Uterus (tissue), 4 donors: ENCODE measurements around the gene DUOX1. TPM values are rescaled to one million over a fixed set of nuclear protein-coding genes. Genes with fewer than 3 reads are reported as not detected.

Experiments
- DNase-seq, 2 donors: peaks; one replicate each; pipeline ENCODE4 v3.0.0-alpha.2; 2019 to 2020
- H3K27ac ChIP-seq, 2 donors: fragments of 200-600 bp; sonication (generic); 1 replicate in 1 of 2; 2 replicates in 1 of 2; pipeline ENCODE4 v1.5.1; 2016 to 2018
- H3K27me3 ChIP-seq, 2 donors: fragments of 200-600 bp; sonication (generic); one replicate each; pipeline ENCODE4 v1.5.1; 2018 to 2019; ENCODE audit warnings: control low read depth in 1 of 2
- H3K36me3 ChIP-seq, 2 donors: fragments of 200-600 bp; sonication (generic); one replicate each; pipeline ENCODE4 v1.5.1; 2019; ENCODE audit warnings: control low read depth in 1 of 2
- H3K4me1 ChIP-seq, 2 donors: fragments of 200-600 bp; sonication (generic); one replicate each; pipeline ENCODE4 v1.5.1; 2018 to 2019; ENCODE audit warnings: control low read depth in 1 of 2
- H3K4me3 ChIP-seq, 2 donors: fragments of 200-600 bp; sonication (generic); 1 replicate in 1 of 2; 2 replicates in 1 of 2; pipeline ENCODE4 v1.5.1; 2018 to 2019; ENCODE audit warnings: mild to moderate bottlenecking in 1 of 2
- H3K9me3 ChIP-seq, 2 donors: fragments of 200-600 bp; sonication (generic); one replicate each; pipeline ENCODE4 v1.5.1; 2019; ENCODE audit warnings: control low read depth in 1 of 2
- CTCF ChIP-seq, 4 experiments: fragments of 200-600 bp in 2 of 4; fragments of 450-650 bp in 2 of 4; sonication (generic) in 2 of 4; IDR thresholded peaks; one replicate each; pipeline ENCODE4 v1.5.1; 2016 to 2019; ENCODE audit warnings: antibody characterized with exemption in 4 of 4, mild to moderate bottlenecking in 2 of 4, moderate library complexity in 1 of 4
- POLR2A ChIP-seq, 2 donors: fragments of 450-650 bp; IDR thresholded peaks; one replicate each; pipeline ENCODE4 v1.6.1; 2016; ENCODE audit warnings: antibody characterized with exemption in 2 of 2, mild to moderate bottlenecking in 1 of 2, moderate library complexity in 1 of 2
- intact Hi-C: fragments of 100-400 bp; cut with DNase I; formaldehyde crosslinking; loops from one replicate; pipeline ENCODE4 v1.15.1; 2023; ENCODE audit warnings: low total_unique reads
- total RNA-seq, 4 donors: library from RNA; depleted of rRNA in 3 of 4; stranded (reverse); fragments of >200 nt in 3 of 4; gene quantifications; one replicate each; pipeline versions ENCODE4 v1.1.0 to v1.2.4, GENCODE V29; 2014 to 2023
- donor health status: DM: yes; HTN: yes; CAD: no.

DUOX1 gene
- total RNA-seq, 4 donors from 2014 or later: 0.24 to 1.3 (median 0.26) TPM; not detected in 1

- Histone ChIP-seq H3K36me3 (no peaks in the 10 kb centered on the region), H3K4me1 (no peaks in the 10 kb centered on the region), H3K27me3 (no peaks in the 10 kb centered on the region), H3K27ac (no peak overlapping the region), H3K4me3 (no peak overlapping the region), H3K9me3 (no peaks in the 10 kb centered on the region)
- DNase-seq: no peak
- intact Hi-C loops: no loop called here
- no peak for TF ChIP-seq POLR2A (IDR thresholded peaks at IDR 0.05)
- no peak for TF ChIP-seq CTCF (IDR thresholded peaks at IDR 0.05)
These were observed 51.9 kb downstream of the DUOX1 start for GRCh38 chr15:45181491-45182285.

- Histone ChIP-seq H3K4me3 (no peak overlapping the region), H3K27ac (no peak overlapping the region), H3K9me3 (no peaks in the 10 kb centered on the region), H3K4me1 (no peaks in the 10 kb centered on the region), H3K36me3 (no peaks in the 10 kb centered on the region), H3K27me3 (no peaks in the 10 kb centered on the region)
- TF ChIP-seq POLR2A (IDR thresholded peaks at IDR 0.05): no peak
- TF ChIP-seq CTCF (IDR thresholded peaks at IDR 0.05): no peak
- intact Hi-C loops: no loop called here
- DNase-seq: no peak
These were observed 53.2 kb downstream of the DUOX1 start for GRCh38 chr15:45182996-45183395.

- no peaks in the 10 kb centered on the region for H3K27me3 ChIP-seq
- H3K4me1 ChIP-seq: no peaks in the 10 kb centered on the region
- H3K9me3 ChIP-seq: no peaks in the 10 kb centered on the region
- H3K36me3 ChIP-seq: no peaks in the 10 kb centered on the region
- no peak overlapping the region for H3K27ac ChIP-seq
- no peak for DNase-seq
- TF ChIP-seq CTCF (IDR thresholded peaks at IDR 0.05) (no peak), POLR2A (IDR thresholded peaks at IDR 0.05) (no peak)
- no peak overlapping the region for H3K4me3 ChIP-seq
- intact Hi-C loops: no loop called here
These were observed 53.7 kb downstream of the DUOX1 start for GRCh38 chr15:45183511-45183910.

GRCh38 chr15:45184562-45185041, 54.8 kb downstream of the DUOX1 start:
- intact Hi-C loops: no loop called here
- DNase-seq: no peak

More at GRCh38 chr15:45184562-45185041, 54.8 kb downstream of the DUOX1 start:
- Histone ChIP-seq H3K4me1 (no peaks in the 10 kb centered on the region), H3K4me3 (no peak overlapping the region), H3K36me3 (no peaks in the 10 kb centered on the region), H3K9me3 (no peaks in the 10 kb centered on the region), H3K27me3 (no peaks in the 10 kb centered on the region), H3K27ac (peak overlapping the region in 1 of 2 donors; percentile 20)
- TF ChIP-seq CTCF (IDR thresholded peaks at IDR 0.05): no peak
- TF ChIP-seq POLR2A (IDR thresholded peaks at IDR 0.05): no peak
